PC-9 (cell line): ENCODE measurements around the gene TRIM51. TPM values are rescaled to one million over a fixed set of nuclear protein-coding genes. Genes with fewer than 3 reads are reported as not detected.
"Not testable (repeated sequence)": the region's sequence is repeated elsewhere in the genome, so short reads cannot be mapped to it uniquely, and the experiment has no call there.

Experiments
- BruUV-seq: library from RNA; stranded (reverse); fragments of 400-500 nt; replicated peaks from 2 replicates; lab custom pipeline; 2021; lab: Mats Ljungman, UMichigan
- CTCF ChIA-PET: fragments of 300-600 bp; sonication (Branson Sonifier 250); formaldehyde crosslinking; loops from one replicate; lab custom pipeline; 2022; ENCODE audit warnings: antibody characterized with exemption; lab: Charles Lee
- POLR2A ChIA-PET: fragments of 300-600 bp; sonication (Branson Sonifier 250); formaldehyde crosslinking; loops from one replicate; lab custom pipeline; 2022; ENCODE audit warnings: antibody characterized with exemption; ENCODE audit not compliant: unreplicated experiment; lab: Charles Lee
- DNase-seq, 2 experiments: peaks; one replicate each; pipeline versions ENCODE4 v3.0.0 to v3.0.0-alpha.2; 2015 to 2022; ENCODE audit warnings: mixed read lengths in 1 of 2
- H2AFZ ChIP-seq: fragments of 200-600 bp; sonication (generic); 2 replicates; pipeline ENCODE4 v1.8.1; 2017; ENCODE audit warnings: antibody characterized with exemption
- H3F3A ChIP-seq: fragments of 200-600 bp; sonication (generic); 2 replicates; pipeline ENCODE4 v1.8.1; 2017; ENCODE audit warnings: antibody characterized with exemption, mild to moderate bottlenecking, low read depth; ENCODE audit not compliant: insufficient read depth
- H3K27ac ChIP-seq: fragments of 200-600 bp; sonication (generic); 2 replicates; pipeline ENCODE4 v1.6.1; 2016; ENCODE audit warnings: mixed run types
- H3K27me3 ChIP-seq: fragments of 200-600 bp; sonication (generic); 2 replicates; pipeline ENCODE4 v1.6.1; 2016; ENCODE audit warnings: low read depth, mixed run types; ENCODE audit not compliant: insufficient read depth
- H3K36me3 ChIP-seq: fragments of 200-600 bp; sonication (generic); 2 replicates; pipeline ENCODE4 v1.6.1; 2016; ENCODE audit warnings: low read depth, mixed run types
- H3K4me1 ChIP-seq: fragments of 200-600 bp; sonication (generic); replicated peaks from 2 replicates; pipeline ENCODE4 v1.6.1; 2016; ENCODE audit warnings: mixed run types; ENCODE audit not compliant: insufficient read depth
- H3K4me2 ChIP-seq: fragments of 200-600 bp; sonication (generic); 2 replicates; pipeline ENCODE4 v1.6.1; 2017; ENCODE audit warnings: mixed run types
- H3K4me3 ChIP-seq: fragments of 200-600 bp; sonication (generic); 2 replicates; pipeline ENCODE4 v1.6.1; 2016; ENCODE audit warnings: mixed run types
- H3K79me2 ChIP-seq: fragments of 200-600 bp; sonication (generic); 2 replicates; pipeline ENCODE4 v1.6.1; 2017; ENCODE audit warnings: low read depth, mixed run types
- H3K9me2 ChIP-seq: fragments of 200-600 bp; sonication (generic); 2 replicates; pipeline ENCODE4 v1.8.1; 2017; ENCODE audit warnings: mild to moderate bottlenecking; ENCODE audit not compliant: insufficient read depth
- H3K9me3 ChIP-seq: fragments of 200-600 bp; sonication (generic); 2 replicates; pipeline ENCODE4 v1.8.1; 2016; ENCODE audit warnings: low read depth; ENCODE audit not compliant: insufficient read depth
- H4K20me1 ChIP-seq: fragments of 200-600 bp; sonication (generic); 2 replicates; pipeline ENCODE4 v1.8.1; 2017; ENCODE audit not compliant: insufficient read depth
- CTCF ChIP-seq: fragments of 200-600 bp; sonication (generic); conservative IDR thresholded peaks from 2 replicates; pipeline ENCODE4 v1.6.1; 2017; ENCODE audit warnings: mixed run types, antibody characterized with exemption, mild to moderate bottlenecking, moderate library complexity
- EZH2 ChIP-seq: fragments of 200-600 bp; sonication (generic); IDR thresholded peaks from 2 replicates; pipeline ENCODE4 v1.8.0; 2017; ENCODE audit warnings: antibody characterized with exemption, low read depth
- intact Hi-C: fragments of 100-400 bp; cut with micrococcal nuclease; formaldehyde crosslinking; loops from one replicate; pipeline ENCODE4 v1.10.0; 2022; ENCODE audit not compliant: unreplicated experiment
- total RNA-seq: library from RNA; stranded (reverse); gene quantifications from 2 replicates; pipeline ENCODE4 v1.2.3, GENCODE V29; 2021

Gene TRIM51
- total RNA-seq, 1 experiment from 2014 or later, result not detected

GRCh38 chr11:55849037-55849436 is 34.1 kb upstream of the TRIM51 start:
- no peaks in the 10 kb centered on the region for H3K79me2 ChIP-seq
- no peak overlapping the region for H3K27ac ChIP-seq
- H3K4me3 ChIP-seq, result no peak overlapping the region
- H3K4me1 ChIP-seq, result no peaks in the 10 kb centered on the region
- no peaks in the 10 kb centered on the region; the same call in 1 of the 2 replicates for H3K9me2 ChIP-seq
- H4K20me1 ChIP-seq, result no peaks in the 10 kb centered on the region
- no peaks in the 10 kb centered on the region for H3K27me3 ChIP-seq
- H3K36me3 ChIP-seq, result no peaks in the 10 kb centered on the region
- TF ChIP-seq CTCF (no peak), EZH2 (no peak)
- no peak overlapping the region for H3K4me2 ChIP-seq
- intact Hi-C loops, result no loop called here
- no peaks in the 10 kb centered on the region; the same call in 1 of the 2 replicates for H3K9me3 ChIP-seq
- H3F3A ChIP-seq, result no peaks in the 10 kb centered on the region
- BruUV-seq, result no TSS peak
- ChIA-PET CTCF (no interaction called here), POLR2A (no interaction called here)
- no peak for DNase-seq
- no peak overlapping the region for H2AFZ ChIP-seq

- Histone ChIP-seq H3K79me2 (no peaks in the 10 kb centered on the region), H3F3A (no peaks in the 10 kb centered on the region), H3K27ac (no peak overlapping the region), H3K9me2 (no peaks in the 10 kb centered on the region; the same call in 1 of the 2 replicates), H3K4me3 (no peak overlapping the region), H3K9me3 (no peaks in the 10 kb centered on the region; the same call in 1 of the 2 replicates), H4K20me1 (no peaks in the 10 kb centered on the region), H3K4me1 (no peaks in the 10 kb centered on the region), H3K4me2 (no peak overlapping the region), H3K36me3 (no peaks in the 10 kb centered on the region), H3K27me3 (0 out of 2 replicates have a peak, but pooled peaks cover 3% of the 10 kb centered on the region), H2AFZ (no peak overlapping the region)
- ChIA-PET CTCF (no interaction called here), POLR2A (no interaction called here)
- no TSS peak for BruUV-seq
- intact Hi-C loops, result no loop called here
- DNase-seq, result no peak
- TF ChIP-seq CTCF, result no peak
- TF ChIP-seq EZH2, result no peak
Measured at GRCh38 chr11:55852141-55852540, 31.0 kb upstream of the TRIM51 start.

GRCh38 chr11:55854704-55855103 is 28.4 kb upstream of the TRIM51 start:
- no peak overlapping the region for H3K4me3 ChIP-seq
- H3K9me2 ChIP-seq, result no peaks in the 10 kb centered on the region; the same call in 1 of the 2 replicates
- ChIA-PET CTCF (no interaction called here), POLR2A (no interaction called here)
- H2AFZ ChIP-seq, result no peak overlapping the region
- TF ChIP-seq CTCF (no peak), EZH2 (no peak)
- H3K27ac ChIP-seq, result no peak overlapping the region
- H3F3A ChIP-seq, result no peaks in the 10 kb centered on the region
- H3K27me3 ChIP-seq, result 0 out of 2 replicates have a peak, but pooled peaks cover 4% of the 10 kb centered on the region
- no peak overlapping the region for H3K4me2 ChIP-seq
- H3K36me3 ChIP-seq, result no peaks in the 10 kb centered on the region
- H3K9me3 ChIP-seq, result no peaks in the 10 kb centered on the region; the same call in 1 of the 2 replicates
- no peaks in the 10 kb centered on the region for H3K79me2 ChIP-seq
- H4K20me1 ChIP-seq, result no peaks in the 10 kb centered on the region
- DNase-seq, result no peak
- intact Hi-C loops, result no loop called here
- BruUV-seq, result no TSS peak
- no peaks in the 10 kb centered on the region for H3K4me1 ChIP-seq

GRCh38 chr11:55867354-55867753 is 15.7 kb upstream of the TRIM51 start:
- H3K79me2 ChIP-seq, H3K27ac ChIP-seq, H3K4me1 ChIP-seq, H4K20me1 ChIP-seq, H3K36me3 ChIP-seq, H2AFZ ChIP-seq, H3K4me3 ChIP-seq, H3K4me2 ChIP-seq, H3K27me3 ChIP-seq, POLR2A ChIA-PET, DNase-seq, BruUV-seq, H3K9me3 ChIP-seq, H3F3A ChIP-seq, CTCF ChIA-PET, intact Hi-C loops, H3K9me2 ChIP-seq: not testable (repeated sequence)

DNA sequence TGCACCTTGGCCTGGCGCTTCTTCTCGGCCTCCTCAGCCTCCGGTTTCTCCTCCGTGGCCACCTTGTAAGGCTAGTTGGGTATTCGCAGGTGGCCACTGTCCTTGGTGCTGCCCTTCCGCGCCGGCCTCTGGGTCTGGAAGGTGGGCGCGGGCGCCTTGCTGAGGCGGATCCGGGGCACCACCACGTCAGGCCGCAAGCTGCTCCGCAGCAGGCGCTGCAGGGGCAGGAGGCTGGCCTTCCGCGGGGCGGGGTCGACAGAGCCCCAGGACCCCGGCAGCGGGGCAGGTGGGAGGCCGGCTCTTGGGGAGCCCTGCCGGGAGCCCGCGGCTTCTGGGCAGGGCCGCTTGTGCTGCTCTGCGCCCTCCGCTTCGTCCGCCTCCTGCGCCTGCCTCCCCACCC is 10.4 kb upstream of the TRIM51 start:
- H3F3A ChIP-seq, H3K9me3 ChIP-seq, H3K27ac ChIP-seq, CTCF ChIA-PET, H3K4me1 ChIP-seq, H4K20me1 ChIP-seq, H3K4me3 ChIP-seq, DNase-seq, H3K36me3 ChIP-seq, POLR2A ChIA-PET, H3K9me2 ChIP-seq, intact Hi-C loops, H3K4me2 ChIP-seq, H3K27me3 ChIP-seq, BruUV-seq, H3K79me2 ChIP-seq, H2AFZ ChIP-seq: not testable (repeated sequence)
